HG02759 (cell line): Measurements from ENCODE around the gene MRPL53.
A peak's percentile ranks its signal among the peaks of the same experiment; 100 is the strongest.
"Not testable (repeated sequence)": the region's sequence is repeated elsewhere in the genome, so short reads cannot be mapped to it uniquely, and the experiment has no call there.

Experiments
- ATAC-seq: cut with Tn5 transposase; IDR thresholded peaks from one replicate; pipeline ENCODE4 v1.9.1; 2021; ENCODE audit warnings: mild to moderate bottlenecking, moderate library complexity; ENCODE audit not compliant: unreplicated experiment

The MRPL53 gene

DNA sequence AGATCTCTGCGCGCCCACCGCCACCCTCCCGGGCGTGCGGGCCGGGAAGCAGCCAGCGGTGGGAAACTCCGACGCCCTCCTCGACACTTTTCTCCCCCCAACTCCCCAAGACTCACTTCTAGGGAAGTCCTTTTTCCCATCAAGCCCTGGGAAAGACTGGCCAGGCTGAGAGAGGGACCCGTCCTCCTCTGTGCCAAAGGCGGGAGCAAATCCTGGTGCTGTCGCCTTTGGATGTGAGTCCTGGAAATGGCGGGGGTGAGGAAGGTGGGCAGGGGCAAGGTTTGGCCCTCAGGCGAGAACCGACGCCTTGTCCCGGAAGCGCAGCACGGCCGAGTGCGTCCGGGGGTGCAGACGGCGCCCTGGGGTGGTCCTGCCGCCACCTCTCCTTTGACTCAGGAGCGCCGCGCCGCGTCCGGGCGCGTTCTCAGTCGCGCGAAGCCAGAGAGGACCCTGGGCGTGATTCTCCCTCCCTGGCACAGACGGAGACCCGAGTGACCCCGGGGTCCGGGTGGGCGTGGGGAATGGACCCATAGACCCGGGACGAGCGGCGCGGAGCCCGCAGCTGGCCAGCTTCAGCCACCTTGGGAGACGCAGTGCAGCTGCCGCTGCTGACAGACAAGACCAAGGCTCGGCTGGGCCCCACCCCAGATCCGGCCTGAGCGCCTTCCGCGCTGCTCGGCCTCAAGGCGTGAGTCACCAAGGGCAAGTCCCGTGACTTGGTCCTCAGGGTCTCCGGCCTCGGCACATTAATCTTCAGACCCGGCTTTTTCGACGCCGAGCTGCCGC, 30.4 kb upstream of the MRPL53 start:
- ATAC-seq = peak; percentile 41

DNA sequence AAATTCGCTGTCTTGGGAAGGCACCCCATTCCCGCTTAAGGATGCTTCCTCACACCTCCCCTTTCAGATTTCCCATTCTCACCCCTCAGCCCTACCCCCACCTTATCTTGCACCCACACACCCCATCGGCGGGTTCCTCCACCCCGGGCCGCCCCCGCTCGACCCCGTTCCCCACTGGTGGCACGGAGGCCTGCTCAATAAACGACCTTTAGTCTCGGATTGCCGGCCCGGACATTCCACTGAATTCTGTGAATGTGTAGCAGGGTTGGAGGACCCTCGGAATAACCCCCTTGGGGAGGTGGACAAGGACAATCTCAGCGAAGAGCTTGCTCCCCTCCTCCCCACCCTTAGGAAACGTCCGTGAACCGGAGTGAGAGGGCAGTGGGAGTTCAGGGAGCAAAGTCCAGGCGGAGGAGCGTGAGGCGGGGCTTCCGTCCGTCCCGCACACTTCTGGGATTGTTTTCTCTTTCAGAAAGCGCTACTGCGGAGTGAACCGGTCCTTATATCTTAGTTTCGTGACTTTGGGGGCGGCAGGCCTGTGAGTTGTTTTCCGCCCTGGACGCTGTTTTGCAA, 29.8 kb upstream of the MRPL53 start:
- no peak for ATAC-seq

DNA sequence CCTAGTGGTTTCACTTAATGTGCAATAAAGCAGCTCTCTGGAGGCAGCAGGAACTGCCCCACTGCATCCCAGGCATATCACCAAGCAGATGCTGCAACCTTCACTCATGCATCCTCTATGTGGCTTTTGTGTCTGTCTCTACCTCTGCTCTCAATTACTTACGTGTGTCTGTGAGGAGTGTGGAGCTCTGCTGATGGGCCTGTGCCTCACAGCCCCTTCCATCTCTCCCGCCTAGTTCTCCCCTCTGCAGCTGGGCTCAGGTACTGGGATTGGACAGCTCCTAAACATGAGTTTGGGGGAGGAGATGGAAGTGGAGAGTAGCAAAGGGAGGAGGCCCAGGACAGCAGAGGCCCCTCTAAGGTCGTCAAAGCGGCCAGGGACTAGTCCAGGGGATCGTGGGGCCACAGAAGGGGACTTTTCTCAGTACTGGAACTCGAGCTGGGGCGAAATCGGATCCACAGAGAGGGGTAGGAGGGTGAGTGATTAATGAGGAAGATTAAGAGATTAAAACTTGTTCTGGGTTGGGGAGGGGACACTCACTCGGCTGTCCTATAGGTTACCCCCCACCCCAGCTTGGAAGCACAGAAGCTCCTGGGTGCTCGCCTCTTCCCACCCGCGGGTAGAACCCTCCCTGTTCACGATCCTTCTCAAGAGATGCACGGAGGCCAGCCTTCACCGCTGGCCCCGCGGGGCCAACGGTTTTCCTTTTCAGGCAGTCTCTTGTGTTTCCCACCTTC, 29.0 kb upstream of the MRPL53 start:
- no peak for ATAC-seq

DNA sequence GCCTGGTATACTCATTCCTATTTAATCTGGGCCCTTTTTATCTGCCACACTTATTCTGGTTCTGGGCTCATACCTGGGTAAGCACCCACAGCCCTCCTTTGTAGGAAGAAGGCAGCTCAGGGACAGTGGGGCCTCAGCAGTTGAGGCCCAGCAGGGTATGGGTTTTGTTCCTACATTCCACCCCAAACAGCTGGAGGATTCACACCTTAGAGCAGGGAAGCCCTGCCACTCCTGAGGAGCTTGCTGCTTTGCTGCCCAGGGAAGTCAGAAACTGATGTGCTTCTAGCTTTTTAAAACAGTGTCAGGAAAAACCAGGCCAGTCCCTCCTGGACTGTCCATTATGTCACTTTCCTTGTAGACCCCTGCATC, 28.1 kb upstream of the MRPL53 start:
- ATAC-seq = no peak

DNA sequence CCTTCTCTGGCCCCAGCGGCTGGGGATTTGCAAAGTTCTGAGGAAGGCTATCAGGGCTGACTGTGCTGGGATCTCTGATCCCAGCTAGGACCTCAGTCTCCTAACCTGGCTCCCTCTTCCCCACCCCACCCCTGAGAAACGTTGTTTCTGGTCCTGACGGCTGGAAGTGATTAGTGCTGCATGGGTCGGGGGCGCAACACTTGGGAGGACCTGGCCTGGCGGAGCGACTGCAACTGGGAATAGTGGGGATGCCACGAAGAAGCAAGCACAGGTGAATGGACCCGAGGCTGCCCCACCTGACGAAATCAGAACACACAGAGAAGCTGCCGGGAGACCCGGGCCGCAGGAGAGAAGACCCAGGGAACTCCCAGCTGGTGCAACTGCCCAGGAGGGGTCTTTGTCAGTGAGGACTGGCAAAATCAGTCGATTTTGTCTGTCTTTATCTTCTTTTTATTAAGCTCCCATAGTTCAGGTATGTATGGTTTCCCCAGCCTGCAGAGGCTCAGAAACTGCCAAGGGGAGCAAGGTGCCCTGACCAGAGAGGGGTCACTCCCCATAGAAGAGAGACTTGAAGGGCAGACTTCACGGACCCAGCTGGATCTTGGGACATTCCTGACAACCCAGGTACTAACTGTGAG, 27.6 kb upstream of the MRPL53 start:
- ATAC-seq = no peak

DNA sequence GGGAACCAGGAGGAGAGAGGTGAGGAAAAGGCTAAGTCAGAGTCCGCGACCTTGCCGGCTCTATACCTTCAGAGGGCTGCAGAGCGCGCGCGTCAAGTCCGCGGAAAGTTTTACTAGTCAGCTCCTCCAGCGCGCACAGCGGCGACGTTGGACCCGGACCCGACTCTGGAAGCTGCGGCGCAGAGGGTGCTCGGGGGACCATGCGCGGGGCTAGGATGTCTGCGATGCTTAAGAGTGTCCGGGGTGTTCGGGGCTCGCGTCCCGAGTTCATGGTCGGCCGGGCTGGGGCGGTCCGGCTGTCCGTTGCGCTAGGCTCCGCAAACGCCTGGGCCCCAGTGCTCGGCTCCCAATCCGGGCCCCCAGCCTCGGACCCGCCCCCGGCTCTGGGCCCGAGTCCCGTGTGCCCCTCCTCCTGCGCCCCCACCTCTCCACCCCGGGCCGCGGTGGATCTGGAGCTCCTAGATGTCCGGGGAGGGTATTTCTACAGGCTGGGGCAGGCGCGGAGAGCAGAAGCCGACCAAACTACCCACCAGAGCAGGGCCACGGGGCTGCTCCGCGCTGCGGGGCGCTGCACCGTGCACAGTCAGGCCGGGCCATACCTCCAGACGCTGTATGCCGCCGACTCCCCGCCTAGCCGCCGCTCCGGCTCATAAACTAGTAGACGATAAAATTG, 26.9 kb upstream of the MRPL53 start, which contains the start of gene LBX2:
Gene LBX2 (minus strand): TSS at position 337 of the 673 bp plus-strand sequence. CDS start 66 bp downstream, at position 271.
- no peak for ATAC-seq

DNA sequence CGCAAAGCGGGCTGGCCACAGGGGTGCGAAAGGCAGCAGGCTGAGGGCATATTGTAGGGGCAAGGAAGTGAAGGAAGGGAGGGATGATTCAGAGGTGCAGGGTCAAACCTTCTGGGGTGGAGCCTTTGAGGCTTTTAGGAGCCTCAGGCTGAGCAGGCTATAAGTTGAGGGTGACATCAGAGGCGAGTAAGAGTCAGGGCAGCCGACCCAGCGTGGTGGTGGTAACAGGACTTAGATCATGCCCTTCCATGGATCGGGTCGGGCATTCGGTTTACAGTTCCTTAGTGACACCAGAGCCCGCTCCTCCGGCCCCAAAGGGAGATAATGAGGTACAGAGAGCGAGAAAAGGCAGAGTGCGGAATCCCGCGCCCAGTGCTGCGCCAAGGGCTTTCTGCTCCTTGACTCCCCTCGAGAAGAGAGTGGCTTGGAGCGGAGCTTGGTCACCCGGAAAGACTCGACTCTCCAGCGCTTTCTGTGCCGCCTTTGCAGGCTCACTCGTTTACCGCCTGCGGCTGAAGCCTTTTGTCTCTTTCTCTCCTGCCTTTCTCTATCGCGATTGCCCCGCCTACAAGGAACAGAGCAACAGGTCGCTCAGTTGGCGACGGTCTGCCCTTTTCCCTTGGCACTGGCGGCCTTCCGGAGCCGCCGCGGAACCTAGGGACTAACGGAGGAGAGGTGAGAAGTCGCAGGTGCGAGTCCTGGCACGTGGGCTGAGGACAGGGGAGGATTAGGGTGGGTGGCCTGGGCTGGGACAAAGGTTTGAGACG, 26.2 kb upstream of the MRPL53 start:
- ATAC-seq = no peak

DNA sequence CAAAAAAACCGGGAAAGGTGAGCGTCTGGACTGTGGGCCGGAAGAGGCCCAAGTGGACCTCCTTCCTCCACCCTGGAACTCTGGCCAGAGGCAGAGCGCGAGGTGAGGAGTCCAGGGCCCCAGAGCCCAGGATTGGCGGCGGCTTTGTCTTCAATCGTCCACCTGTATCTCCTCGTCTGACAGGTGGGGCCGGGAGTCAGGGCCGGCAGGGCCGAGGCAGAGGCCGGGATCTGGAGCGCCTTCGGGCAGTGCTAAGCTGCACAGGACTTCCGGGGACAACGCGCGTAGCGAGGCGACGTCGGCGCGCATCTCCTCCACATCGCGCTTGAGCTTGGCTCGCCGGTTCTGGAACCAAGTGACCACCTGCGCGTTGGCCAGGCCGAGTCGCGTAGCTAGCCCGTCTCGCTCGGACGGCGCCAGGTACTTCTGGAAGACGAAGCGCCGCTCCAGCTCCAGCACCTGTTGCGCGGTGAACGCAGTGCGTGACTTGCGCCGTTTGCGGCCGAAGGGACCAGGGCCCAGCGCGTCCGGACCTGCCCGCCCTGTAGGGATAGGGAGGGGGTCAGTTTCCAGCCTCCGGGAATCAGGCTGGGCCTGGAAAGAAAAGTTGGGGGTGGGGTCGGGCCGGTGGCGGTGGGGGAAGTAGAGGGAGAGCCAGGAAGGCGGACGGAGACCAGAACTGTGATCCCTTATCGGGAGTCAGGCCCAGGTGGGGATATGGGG, 25.5 kb upstream of the MRPL53 start:
- ATAC-seq = no peak

DNA sequence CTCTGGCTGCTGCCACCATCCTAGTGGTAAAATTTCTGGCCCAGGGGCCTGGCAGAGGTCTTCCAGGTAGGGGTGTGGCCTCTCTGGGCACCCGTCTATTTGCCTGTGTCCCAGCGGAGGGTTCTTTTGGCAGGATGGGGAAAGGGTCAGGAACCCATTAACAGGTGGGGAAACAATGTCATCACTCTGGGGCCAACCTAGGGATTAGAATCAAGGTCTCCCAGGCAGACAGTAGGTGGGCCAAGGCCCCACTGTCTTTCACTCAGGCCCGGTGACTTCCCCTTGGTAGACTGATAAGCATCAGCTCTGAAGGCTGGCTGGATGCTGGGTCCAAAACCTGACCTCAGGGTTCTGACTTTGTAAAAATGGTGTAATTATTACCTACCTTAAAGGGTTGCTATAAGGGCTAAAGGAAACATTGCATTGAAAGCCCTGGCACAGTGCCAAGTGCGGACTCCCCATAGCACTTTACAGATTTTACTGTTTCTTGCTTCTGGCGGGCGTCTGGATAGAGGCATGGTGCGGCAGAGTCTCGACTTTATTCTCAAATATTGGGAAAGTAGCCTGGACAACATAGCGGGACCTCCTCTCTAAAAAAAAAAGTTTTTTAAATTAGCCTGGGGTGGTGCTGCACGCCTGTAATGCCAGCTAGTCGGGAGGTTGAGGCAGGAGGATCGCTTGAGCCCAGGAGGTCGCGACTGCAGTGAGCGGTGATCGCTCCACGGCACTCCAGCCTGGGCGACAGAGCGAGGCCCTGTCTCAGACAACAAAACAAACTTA, 24.7 kb upstream of the MRPL53 start:
- ATAC-seq = no peak

DNA sequence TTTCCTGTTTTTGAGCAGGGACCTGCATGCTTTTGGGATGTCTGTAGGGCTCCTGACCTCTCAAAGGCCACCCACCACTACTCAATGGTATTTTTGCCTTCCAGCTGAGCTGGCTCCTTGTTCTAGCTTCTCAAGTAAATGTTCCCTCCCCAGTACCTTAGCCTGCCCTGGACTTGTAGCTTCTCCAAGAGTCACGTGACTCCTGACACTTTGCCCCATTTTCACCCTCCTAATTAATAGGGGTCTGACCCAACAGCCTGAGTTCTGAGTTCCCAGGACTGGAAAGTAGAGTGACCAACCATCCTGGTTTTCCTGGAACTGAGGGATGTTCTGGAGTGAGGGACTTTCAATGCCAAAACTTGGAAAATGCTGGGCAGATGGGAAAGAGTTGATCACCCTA, 23.0 kb upstream of the MRPL53 start:
- ATAC-seq = no peak

DNA sequence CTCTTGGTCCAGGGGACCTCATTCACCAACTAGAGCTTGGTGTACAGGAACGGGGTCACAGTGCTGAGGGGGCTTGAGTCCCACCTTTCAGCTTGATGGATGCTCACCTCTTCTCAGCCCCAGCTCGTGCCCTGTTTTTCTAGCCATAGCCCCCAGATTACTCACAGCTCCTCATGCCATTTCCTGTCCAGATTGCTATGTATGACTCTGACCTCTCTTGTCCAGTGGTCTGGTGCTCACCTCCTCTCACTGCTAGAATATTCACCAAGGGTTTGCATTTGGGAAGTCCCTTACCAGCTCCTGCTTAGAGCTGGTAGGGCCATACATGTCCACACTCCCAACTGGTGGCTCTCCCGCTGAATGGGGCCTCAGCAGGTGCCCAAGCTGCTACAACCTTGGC, 21.1 kb upstream of the MRPL53 start:
- ATAC-seq = no peak

DNA sequence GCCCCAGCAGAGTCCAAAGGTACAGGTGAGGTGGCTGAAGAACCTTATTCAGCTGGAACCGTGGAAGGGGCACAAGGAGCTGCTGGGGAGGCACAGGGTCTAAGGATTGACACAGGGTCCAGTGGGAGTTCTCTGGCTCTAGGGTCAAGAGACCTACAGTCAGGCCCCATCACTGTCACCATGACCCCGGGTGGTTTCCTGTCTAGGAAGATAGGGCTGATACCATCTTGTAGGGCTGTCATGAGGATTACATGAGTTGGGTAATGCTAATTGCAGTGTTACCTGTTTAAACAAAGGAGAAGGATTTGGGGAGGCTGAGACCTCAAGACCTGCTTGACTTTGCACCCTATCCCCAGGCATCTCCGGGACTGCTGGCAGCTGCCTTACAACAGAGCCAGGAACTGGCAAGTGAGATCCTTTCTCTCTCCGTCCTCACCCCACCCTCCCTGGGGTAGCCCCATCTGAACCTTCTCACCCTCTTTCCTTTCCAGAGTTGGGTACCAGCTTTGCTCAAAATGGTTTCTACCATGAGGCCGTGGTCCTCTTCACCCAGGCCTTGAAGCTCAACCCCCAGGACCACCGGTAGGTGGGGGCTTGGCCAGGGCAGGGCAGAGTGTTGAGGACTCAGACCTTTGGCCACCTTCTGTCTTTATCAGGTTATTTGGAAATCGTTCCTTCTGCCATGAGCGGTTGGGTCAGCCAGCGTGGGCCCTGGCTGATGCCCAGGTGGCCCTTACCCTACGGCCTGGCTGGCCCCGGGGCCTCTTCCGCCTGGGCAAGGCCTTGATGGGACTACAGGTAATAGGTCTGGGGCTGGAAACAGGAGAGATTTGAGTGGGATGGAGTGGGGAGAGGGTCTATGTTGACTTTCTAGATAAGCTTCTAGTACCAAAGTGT, 19.4 kb upstream of the MRPL53 start:
- no peak for ATAC-seq

DNA sequence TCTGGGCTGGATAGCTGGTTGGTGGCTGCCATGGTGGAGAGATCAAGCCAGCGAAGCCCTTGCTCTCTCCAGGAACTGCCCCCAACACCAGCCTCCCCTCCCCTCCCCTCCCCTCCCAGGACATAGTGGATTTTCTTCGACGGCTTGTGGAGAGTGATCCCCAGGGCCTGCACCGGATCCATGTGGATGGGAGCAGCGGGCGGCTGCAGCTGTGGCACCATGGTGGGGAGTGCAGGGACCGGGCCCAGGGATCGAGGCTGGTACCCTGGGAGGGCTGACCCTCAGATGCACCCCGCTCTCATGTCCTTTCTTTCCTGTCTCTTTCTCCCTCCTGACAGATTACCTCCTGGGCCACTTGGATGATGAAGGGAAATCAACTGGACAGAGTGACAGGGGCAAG, 17.4 kb upstream of the MRPL53 start:
- ATAC-seq = no peak

DNA sequence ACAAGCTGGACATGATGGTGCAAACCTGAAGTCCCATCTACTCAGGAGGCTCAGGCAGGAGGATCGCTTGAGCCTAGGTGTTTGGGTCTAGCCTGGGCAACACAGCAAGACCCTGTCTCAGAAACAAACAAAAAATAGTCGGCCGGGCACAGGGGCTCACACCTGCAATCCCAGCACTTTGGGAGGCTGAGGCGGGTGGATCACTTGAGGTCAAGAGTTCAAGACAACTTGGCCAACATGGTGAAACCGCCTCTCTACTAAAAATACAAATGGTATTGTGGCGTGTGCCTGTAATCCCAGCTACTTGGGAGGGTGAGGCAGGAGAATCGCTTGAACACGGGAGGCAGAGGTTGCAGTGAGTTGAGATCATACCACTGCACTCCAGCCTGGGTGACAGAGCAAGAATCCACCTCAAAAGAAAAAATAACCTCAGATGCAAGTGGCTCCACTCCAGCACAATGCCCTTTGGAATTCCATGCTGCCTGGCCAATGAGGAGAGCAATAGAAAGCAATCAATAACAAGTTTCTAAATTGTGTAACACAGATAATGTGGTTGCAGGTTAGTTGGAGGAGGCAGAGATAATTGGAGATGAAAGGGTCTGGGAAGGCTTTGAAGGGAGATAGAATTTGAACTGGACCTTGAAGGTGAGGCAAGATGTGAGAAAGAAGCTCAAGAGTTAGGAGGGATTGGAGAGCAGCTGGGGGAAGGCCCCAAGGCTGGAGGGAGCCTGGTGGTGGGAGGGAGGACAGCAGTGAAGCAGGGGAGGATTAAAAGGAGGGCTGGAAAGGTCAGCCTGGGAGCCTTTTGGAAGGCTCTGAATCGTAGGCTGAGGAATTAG, 16.4 kb upstream of the MRPL53 start:
- ATAC-seq = no peak

DNA sequence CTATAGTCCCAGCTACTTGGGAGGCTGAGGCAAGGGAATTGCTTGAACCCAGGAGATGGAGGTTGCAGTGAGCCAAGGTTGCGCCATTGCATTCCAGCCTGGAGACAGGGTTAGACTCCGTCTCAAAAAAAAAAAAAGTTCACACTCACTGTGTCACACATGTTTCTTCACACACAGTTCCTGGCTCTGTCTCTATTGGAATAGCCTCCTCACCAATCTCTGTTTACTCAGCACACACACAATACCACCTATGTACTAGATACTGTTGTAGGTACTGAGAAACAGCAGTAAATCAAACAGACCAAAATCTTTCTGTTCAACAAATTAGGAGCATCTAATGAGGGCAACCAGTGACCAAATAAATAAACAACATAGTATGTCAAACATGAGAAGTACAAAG, 13.7 kb upstream of the MRPL53 start:
- ATAC-seq = no peak

DNA sequence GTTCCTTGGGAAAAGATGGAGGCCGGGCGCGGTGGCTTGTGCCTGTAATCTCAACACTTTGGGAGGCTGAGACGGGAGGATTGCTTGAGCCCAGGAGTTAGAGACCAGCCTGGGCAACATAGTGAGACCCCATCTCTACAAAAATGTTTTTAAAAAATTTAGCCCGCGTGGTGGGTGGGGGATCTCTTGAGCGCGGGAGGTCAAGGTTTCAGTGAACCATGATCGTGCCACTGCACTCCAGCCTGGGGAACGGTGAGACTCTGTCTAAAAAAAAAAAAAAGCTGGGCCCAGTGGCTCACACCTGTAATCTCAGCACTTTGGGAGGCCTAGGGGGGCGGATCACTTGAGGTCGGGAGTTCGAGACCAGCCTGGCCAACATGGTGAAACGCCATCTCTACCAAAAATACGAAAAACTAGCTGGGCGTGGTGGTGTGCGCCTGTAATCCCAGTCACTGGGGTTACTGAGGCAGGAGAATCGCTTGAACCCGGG, 11.2 kb upstream of the MRPL53 start:
- ATAC-seq = not testable (repeated sequence)
